Astrocyte (in vitro differentiated cells and primary cell): ENCODE results near the gene CCL11.

Experiments
- EZH2 ChIP-seq: IDR thresholded peaks from 2 replicates; pipeline ENCODE4 v1.6.1; 2012; ENCODE audit warnings: mild to moderate bottlenecking, low read length, inconsistent platforms; ENCODE audit not compliant: insufficient read depth
- TF ChIP-seq, protein P1 (sequence below): IDR thresholded peaks from 2 replicates; pipeline ENCODE4 v1.5.1; 2011; ENCODE audit warnings: low read depth, mild to moderate bottlenecking, inconsistent platforms, low read length, moderate library complexity; ENCODE audit not compliant: insufficient read depth

DNA sequence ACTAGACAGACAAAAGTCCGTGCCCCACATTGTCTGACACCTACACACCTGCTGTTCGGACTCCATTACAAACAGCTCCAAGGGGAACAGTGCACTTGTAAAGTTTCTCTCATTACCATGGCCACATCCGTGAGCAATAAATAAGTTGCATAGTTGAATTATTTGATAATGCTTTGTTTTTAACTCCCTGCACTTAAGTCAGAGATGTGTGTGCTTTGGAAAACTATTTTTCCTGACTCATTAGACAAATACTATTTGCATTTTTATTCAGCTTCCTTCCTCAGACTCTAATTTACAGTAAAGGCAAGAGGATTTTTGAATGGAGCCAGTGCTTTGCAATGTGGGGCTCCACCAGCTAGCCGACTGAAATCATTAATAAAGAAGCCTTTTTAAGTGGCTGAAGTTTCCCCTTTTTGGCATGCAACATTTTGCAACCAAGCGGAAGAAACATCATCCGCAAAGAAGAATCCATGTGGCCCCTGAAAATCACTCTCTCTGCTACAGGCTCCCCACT lies 37.0 kb upstream of the CCL11 start:
- TF ChIP-seq, protein P1, sequence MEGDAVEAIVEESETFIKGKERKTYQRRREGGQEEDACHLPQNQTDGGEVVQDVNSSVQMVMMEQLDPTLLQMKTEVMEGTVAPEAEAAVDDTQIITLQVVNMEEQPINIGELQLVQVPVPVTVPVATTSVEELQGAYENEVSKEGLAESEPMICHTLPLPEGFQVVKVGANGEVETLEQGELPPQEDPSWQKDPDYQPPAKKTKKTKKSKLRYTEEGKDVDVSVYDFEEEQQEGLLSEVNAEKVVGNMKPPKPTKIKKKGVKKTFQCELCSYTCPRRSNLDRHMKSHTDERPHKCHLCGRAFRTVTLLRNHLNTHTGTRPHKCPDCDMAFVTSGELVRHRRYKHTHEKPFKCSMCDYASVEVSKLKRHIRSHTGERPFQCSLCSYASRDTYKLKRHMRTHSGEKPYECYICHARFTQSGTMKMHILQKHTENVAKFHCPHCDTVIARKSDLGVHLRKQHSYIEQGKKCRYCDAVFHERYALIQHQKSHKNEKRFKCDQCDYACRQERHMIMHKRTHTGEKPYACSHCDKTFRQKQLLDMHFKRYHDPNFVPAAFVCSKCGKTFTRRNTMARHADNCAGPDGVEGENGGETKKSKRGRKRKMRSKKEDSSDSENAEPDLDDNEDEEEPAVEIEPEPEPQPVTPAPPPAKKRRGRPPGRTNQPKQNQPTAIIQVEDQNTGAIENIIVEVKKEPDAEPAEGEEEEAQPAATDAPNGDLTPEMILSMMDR = no peak
- TF ChIP-seq EZH2 = no peak
